Measurements from ENCODE around the gene KIAA1549. TPM values are rescaled to one million over a fixed set of nuclear protein-coding genes. Genes with fewer than 3 reads are reported as not detected.

KIAA1549 gene
- total and polyA plus RNA-seq, 2 of the 8 experiments (the other 6 are each of a cell fraction or from before 2014, with no cell fraction given) = 6.5 to 17.3 TPM

- no peak overlapping the region for H3K27ac ChIP-seq (ENCODE audit: low read depth, low read length)
- no peak overlapping the region for H3K56ac ChIP-seq (replicated peaks; ENCODE audit: insufficient read length, low read depth, low read length)
- no peak overlapping the region for H3K4me2 ChIP-seq (ENCODE audit: insufficient read depth in 1 of 2, low read depth in 2 of 2, low read length in 2 of 2)
- H3K4ac ChIP-seq (replicated peaks; ENCODE audit: insufficient read length, low read depth, low read length) = no peak overlapping the region
- H4K20me1 ChIP-seq (replicated peaks in 1 of 2; ENCODE audit: control insufficient read depth in 1 of 2, insufficient read depth in 2 of 2, low read length in 2 of 2) = no peaks in the 10 kb centered on the region
- no peak overlapping the region for H3K4me3 ChIP-seq (ENCODE audit: extremely low read depth in 1 of 4, insufficient read depth in 2 of 4, low read depth in 3 of 4, low read length in 4 of 4)
- peaks cover 2 to 20% (median 7%) of the 10 kb centered on the region in 4 experiments; a peak in 5 of 8 replicates for H3K36me3 ChIP-seq (ENCODE audit: control insufficient read depth in 2 of 4, insufficient read depth in 4 of 4, low read length in 3 of 4)
- peaks cover 0 to 3% of the 10 kb centered on the region in 2 experiments; a peak in 1 of 4 replicates for H3K9me3 ChIP-seq (ENCODE audit: insufficient read depth in 2 of 2, low read depth in 1 of 2, low read length in 1 of 2)
- no peak overlapping the region for H2AFZ ChIP-seq (ENCODE audit: low read length)
- no peaks in the 10 kb centered on the region for H3K79me1 ChIP-seq (ENCODE audit: low read depth, low read length)
- H3K4me1 ChIP-seq (replicated peaks in 1 of 4; ENCODE audit: control insufficient read depth in 3 of 4, insufficient read depth in 4 of 4, low read length in 3 of 4) = peaks cover 0 to 5% (median 2%) of the 10 kb centered on the region in 4 experiments; a peak in 3 of 7 replicates
- no peaks in the 10 kb centered on the region for H3K79me2 ChIP-seq (ENCODE audit: control insufficient read depth in 1 of 2, insufficient read depth in 2 of 2, low read length in 2 of 2)
- no peak overlapping the region for H2BK120ac ChIP-seq (replicated peaks; ENCODE audit: low read depth, low read length)
- 42% methylated on average over 2 of the region's 2 CpGs; no CpG with 5 or more reads in 1 of the 2 experiments for WGBS, 2 experiments (ENCODE audit: extremely low coverage in 1 of 2, insufficient coverage in 1 of 2, insufficient read length in 1 of 2, insufficient replicate concordance in 2 of 2, low coverage in 1 of 2, low lambda C conversion rate in 2 of 2, missing lambda C conversion rate in 1 of 2)
- H3K27me3 ChIP-seq (replicated peaks in 1 of 4; ENCODE audit: control insufficient read depth in 3 of 4, extremely low read depth in 1 of 4, insufficient read depth in 3 of 4, low read length in 3 of 4) = no peaks in the 10 kb centered on the region
- no peak overlapping the region for H4K5ac ChIP-seq (ENCODE audit: insufficient read length, low read depth, low read length)
- H3K18ac ChIP-seq (ENCODE audit: extremely low read depth, low read length) = no peak overlapping the region
- no peak overlapping the region for H2AK5ac ChIP-seq (ENCODE audit: low read depth, low read length)
- H2BK15ac ChIP-seq (ENCODE audit: low read length) = no peak overlapping the region
- H2BK20ac ChIP-seq (ENCODE audit: low read length) = no peak overlapping the region
- no peak overlapping the region for H3K9ac ChIP-seq (replicated peaks in 1 of 4; ENCODE audit: extremely low read depth in 1 of 4, low read depth in 3 of 4, low read length in 3 of 4)
- no peak for FAIRE-seq
- no peak overlapping the region for H3K23ac ChIP-seq (ENCODE audit: insufficient read length)
- CTCF ChIA-PET (ENCODE audit: partially characterized antibody) = no interaction called here
- no peaks in the 10 kb centered on the region for H3K23me2 ChIP-seq (ENCODE audit: low read depth, low read length)
- no peak overlapping the region for H4K8ac ChIP-seq (ENCODE audit: extremely low read depth, insufficient read depth, low read length)
- POLR2A ChIA-PET (ENCODE audit: partially characterized antibody) = no interaction called here
- no peak overlapping the region for H2BK5ac ChIP-seq (ENCODE audit: low read depth, low read length)
- no peak overlapping the region for H4K91ac ChIP-seq (replicated peaks; ENCODE audit: insufficient read length, low read length)
- no peak overlapping the region for H2BK12ac ChIP-seq (ENCODE audit: low read depth, low read length)
- no peak overlapping the region for H3K14ac ChIP-seq (ENCODE audit: insufficient read length)
- no peak for DNase-seq (ENCODE audit: low read depth in 1 of 2, low spot score in 2 of 2)
- TF ChIP-seq BCL11A (IDR thresholded peaks at IDR 0.05; ENCODE audit: low read depth in 2 of 2, low read length in 2 of 2) (no peak), RNF2 (IDR thresholded peaks at IDR 0.05; ENCODE audit: borderline replicate concordance, low read depth, low read length, missing control alignments, poor library complexity, severe bottlenecking) (no peak), BACH1 (IDR thresholded peaks at IDR 0.05; ENCODE audit: low read length) (no peak), POU5F1 (IDR thresholded peaks at IDR 0.05; ENCODE audit: low read depth, low read length) (no peak), POLR2A (IDR thresholded peaks at IDR 0.05; ENCODE audit: control extremely low read depth in 1 of 2, low read depth in 2 of 2, low read length in 2 of 2) (no peak), ATF3 (IDR thresholded peaks at IDR 0.05; ENCODE audit: insufficient read depth, low read depth, low read length) (no peak), NANOG (IDR thresholded peaks at IDR 0.05; ENCODE audit: insufficient read depth, low read depth, low read length, poor library complexity, severe bottlenecking) (no peak), SIN3A (conservative IDR thresholded peaks at IDR 0.05 in 1 of 2, IDR thresholded peaks at IDR 0.05 in 1 of 2; ENCODE audit: low read depth in 1 of 2, low read length in 2 of 2) (no peak), POLR2AphosphoS5 (IDR thresholded peaks at IDR 0.05; ENCODE audit: low read depth, low read length) (no peak), RAD21 (IDR thresholded peaks at IDR 0.05 in 1 of 2, conservative IDR thresholded peaks at IDR 0.05 in 1 of 2; ENCODE audit: low read depth in 2 of 2, low read length in 2 of 2) (no peak), EGR1 (IDR thresholded peaks at IDR 0.05; ENCODE audit: borderline replicate concordance, low read depth, low read length) (no peak)
Observed at GRCh38 chr7:138845711-138846110, 135.5 kb downstream of the KIAA1549 start.

Measured in H1 (cell line).